B cell (primary cell): ENCODE measurements around the gene APP. TPM values are rescaled to one million over a fixed set of nuclear protein-coding genes. Genes with fewer than 3 reads are reported as not detected.

ENCODE experiments used
- ATAC-seq: fragments of 200-7000 bp; cut with Tn5 transposase; one replicate; pipeline ENCODE4 v1.10.0; 2021; ENCODE audit warnings: low read depth, mild to moderate bottlenecking, moderate number of reproducible peaks, moderate library complexity
- CTCF ChIA-PET: fragments of 350-600 bp; sonication (Branson Sonifier 250); formaldehyde crosslinking; loops from one replicate; lab custom pipeline; 2021; ENCODE audit warnings: antibody characterized with exemption, inconsistent platforms; lab: Charles Lee
- POLR2A ChIA-PET: fragments of 350-600 bp; sonication (Branson Sonifier 250); formaldehyde crosslinking; loops from one replicate; lab custom pipeline; 2021; ENCODE audit warnings: antibody characterized with exemption; lab: Charles Lee
- DNase-seq: peaks from one replicate; pipeline ENCODE4 v3.0.0; 2013
- H2AFZ ChIP-seq: 2 replicates; pipeline ENCODE4 v1.6.1; 2012; ENCODE audit warnings: mild to moderate bottlenecking, low read depth, low read length; ENCODE audit not compliant: insufficient read depth, poor library complexity, severe bottlenecking
- H3K27ac ChIP-seq, 2 donors: 1 replicate in 1 of 2; 2 replicates in 1 of 2; pipeline ENCODE4 v1.5.1; 2012 to 2013; ENCODE audit warnings: low read length in 2 of 2, mild to moderate bottlenecking in 2 of 2, moderate library complexity in 1 of 2
- H3K27me3 ChIP-seq, 4 experiments: fragments of 200-600 bp in 1 of 4; sonication (generic) in 1 of 4; replicated peaks in 1 of 4; 1 replicate in 2 of 4; 2 replicates in 2 of 4; pipeline versions ENCODE4 v1.6.1 to v1.7.0; 2013 to 2016; ENCODE audit warnings: low read length in 3 of 4, mild to moderate bottlenecking in 2 of 4, mixed read lengths in 1 of 4, moderate library complexity in 1 of 4; ENCODE audit not compliant: insufficient read depth in 4 of 4, control insufficient read depth in 3 of 4; ENCODE audit errors: control extremely low read depth in 1 of 4
- H3K36me3 ChIP-seq, 2 experiments: replicated peaks in 1 of 2; 1 replicate in 1 of 2; 2 replicates in 1 of 2; pipeline versions ENCODE4 v1.6.1 to v1.7.1; 2013; ENCODE audit warnings: low read length in 1 of 2; ENCODE audit not compliant: insufficient read depth in 2 of 2, control insufficient read depth in 1 of 2; ENCODE audit errors: control extremely low read depth in 1 of 2, extremely low read depth in 1 of 2
- H3K4me1 ChIP-seq, 2 donors: fragments of 200-600 bp in 1 of 2; sonication (generic) in 1 of 2; 1 replicate in 1 of 2; 2 replicates in 1 of 2; pipeline versions ENCODE4 v1.5.1 to v1.6.1; 2013 to 2017; ENCODE audit warnings: low read length in 2 of 2; ENCODE audit not compliant: control insufficient read depth in 2 of 2, insufficient read depth in 2 of 2
- H3K4me2 ChIP-seq: replicated peaks from 2 replicates; pipeline ENCODE3; 2012; ENCODE audit warnings: mild to moderate bottlenecking, low read depth, low read length; ENCODE audit not compliant: poor library complexity, severe bottlenecking
- H3K4me3 ChIP-seq, 5 experiments: fragments of 200-600 bp in 1 of 5; sonication (generic) in 1 of 5; 1 replicate in 3 of 5; 2 replicates in 2 of 5; pipeline versions ENCODE4 v1.5.1 to v1.7.0; 2011 to 2016; ENCODE audit warnings: low read length in 4 of 5, mild to moderate bottlenecking in 4 of 5, low read depth in 2 of 5, control low read depth in 1 of 5, moderate library complexity in 1 of 5; ENCODE audit not compliant: insufficient read depth in 1 of 5; ENCODE audit errors: control extremely low read depth in 1 of 5, extremely low read depth in 1 of 5
- H3K79me2 ChIP-seq: fragments of 200-600 bp; sonication (generic); one replicate; pipeline ENCODE4 v1.6.0; 2016; ENCODE audit warnings: low read length; ENCODE audit not compliant: control insufficient read depth, insufficient read depth
- H3K9ac ChIP-seq: fragments of 200-600 bp; sonication (generic); 2 replicates; pipeline ENCODE4 v1.6.1; 2017; ENCODE audit warnings: mild to moderate bottlenecking, low read length, moderate library complexity
- H3K9me3 ChIP-seq, 3 donors: one replicate each; pipeline versions ENCODE4 v1.6.1 to v1.7.1; 2013; ENCODE audit warnings: low read length in 2 of 3; ENCODE audit not compliant: control insufficient read depth in 2 of 3, insufficient read depth in 1 of 3; ENCODE audit errors: control extremely low read depth in 1 of 3
- H4K20me1 ChIP-seq: 2 replicates; pipeline ENCODE4 v1.6.0; 2012; ENCODE audit warnings: mild to moderate bottlenecking, low read length; ENCODE audit not compliant: insufficient read depth, control insufficient read depth, poor library complexity, severe bottlenecking
- H3K27ac Mint-ChIP-seq: one replicate; pipeline ENCODE4 v1.8.0; 2021; ENCODE audit warnings: mixed read lengths
- H3K27me3 Mint-ChIP-seq: one replicate; pipeline ENCODE4 v1.8.0; 2021; ENCODE audit warnings: mixed read lengths
- H3K4me1 Mint-ChIP-seq: one replicate; pipeline ENCODE4 v1.8.0; 2021; ENCODE audit warnings: mixed read lengths
- H3K4me3 Mint-ChIP-seq: one replicate; pipeline ENCODE4 v1.8.0; 2021; ENCODE audit warnings: mixed read lengths
- H3K9me3 Mint-ChIP-seq: one replicate; pipeline ENCODE4 v1.8.0; 2022; ENCODE audit warnings: mixed read lengths; ENCODE audit not compliant: insufficient read depth
- EZH2 ChIP-seq: IDR thresholded peaks from 2 replicates; pipeline ENCODE4 v1.6.1; 2012; ENCODE audit warnings: borderline replicate concordance, low read depth, mild to moderate bottlenecking, moderate library complexity, low read length; ENCODE audit not compliant: insufficient read depth, poor library complexity, severe bottlenecking
- WGBS: methylation state at CpG from one replicate; pipeline ENCODE4 v1.1.5; 2013; ENCODE audit warnings: missing lambda C conversion rate; ENCODE audit not compliant: insufficient coverage; 5-methylcytosine and 5-hydroxymethylcytosine counted together
- intact Hi-C: fragments of 100-400 bp; cut with micrococcal nuclease; formaldehyde crosslinking; loops from one replicate; pipeline ENCODE4 v1.10.0; 2022
- polyA plus RNA-seq: library from polyadenylated mRNA; depleted of rRNA; stranded (reverse); fragments of >200 nt; gene quantifications from 2 replicates; pipeline ENCODE4 v1.2.3, GENCODE V29; 2012
- total RNA-seq, 2 donors: library from RNA; stranded (reverse); fragments of 120-200 nt in 1 of 2; gene quantifications; 1 replicate in 1 of 2; 2 replicates in 1 of 2; pipeline versions ENCODE4 v1.2.3 to v1.2.4, GENCODE V29; 2013 to 2022
- TF ChIP-seq, protein P1 (sequence below): fragments of 200-600 bp; IDR thresholded peaks from one replicate; pipeline ENCODE4 v1.8.0; 2022; ENCODE audit warnings: antibody characterized with exemption, mild to moderate bottlenecking

Gene APP
- total and polyA plus RNA-seq, 2 donors (not counting 1 experiment from before 2014, with no cell fraction given) = 28.3 to 34.7 TPM

DNA sequence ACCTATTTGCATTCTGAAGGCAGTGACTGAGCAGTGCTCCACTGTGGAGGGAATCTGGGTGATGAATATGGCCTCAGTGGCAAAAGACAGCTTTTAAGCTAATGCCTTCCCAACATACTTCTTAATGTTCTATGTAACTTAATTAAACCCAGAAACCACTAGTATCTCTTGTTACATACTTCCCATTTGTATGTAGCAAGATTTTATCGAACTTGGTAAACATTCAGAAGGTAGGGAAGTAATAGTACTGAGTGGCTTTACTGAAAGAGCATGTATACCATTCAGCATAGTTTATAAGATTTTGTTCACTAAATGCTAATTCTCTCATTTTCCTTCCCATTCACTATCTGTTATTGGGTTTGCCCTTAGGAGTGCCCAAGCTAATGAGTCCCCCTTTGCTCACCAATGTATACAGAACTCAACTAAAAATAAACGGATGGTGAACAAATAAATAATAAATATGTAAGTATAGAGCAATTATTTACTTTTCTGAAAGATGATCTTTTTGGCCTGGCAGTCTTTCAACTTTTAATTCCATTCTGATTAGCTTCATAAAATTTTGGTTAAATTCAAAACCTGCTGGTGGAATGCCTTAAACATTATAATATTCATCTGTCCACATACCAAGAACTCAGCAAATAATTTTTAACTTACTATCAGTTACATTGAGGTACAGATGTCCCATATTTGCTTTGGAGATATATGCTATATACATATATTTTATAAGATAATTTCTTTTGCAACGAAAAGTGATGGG is 204.4 kb downstream of the APP start:
- no peak overlapping the region for H3K27ac Mint-ChIP-seq
- Histone ChIP-seq H3K9me3 (no peaks in the 10 kb centered on the region), H3K9ac (no peak overlapping the region), H4K20me1 (no peaks in the 10 kb centered on the region), H3K27ac (peak overlapping the region; percentile 76 to 95), H3K4me1 (peaks cover 35 to 37% of the 10 kb centered on the region in 2 donors), H3K79me2 (peaks cover 3% of the 10 kb centered on the region), H3K27me3 (no peaks in the 10 kb centered on the region), H3K4me3 (no peak overlapping the region), H3K4me2 (no peak overlapping the region), H2AFZ (no peak overlapping the region), H3K36me3 (no peaks in the 10 kb centered on the region)
- intact Hi-C loops = loop anchor here (5.0 to 10.0 kb wide), 5 partner anchors 64 to 361 kb away; partner anchors contain the start of genes APP, ATP5PF, GABPA and MRPL39
- ChIA-PET CTCF (interaction anchor here (1.4 kb wide), 1 partner anchor 70 kb away, joined by 4 read pairs; no protein-coding TSS in a partner anchor), POLR2A (interaction anchor here (0.6 kb wide), 1 partner anchor 243 kb away, joined by 3 read pairs; no protein-coding TSS in a partner anchor)
- TF ChIP-seq, protein P1, sequence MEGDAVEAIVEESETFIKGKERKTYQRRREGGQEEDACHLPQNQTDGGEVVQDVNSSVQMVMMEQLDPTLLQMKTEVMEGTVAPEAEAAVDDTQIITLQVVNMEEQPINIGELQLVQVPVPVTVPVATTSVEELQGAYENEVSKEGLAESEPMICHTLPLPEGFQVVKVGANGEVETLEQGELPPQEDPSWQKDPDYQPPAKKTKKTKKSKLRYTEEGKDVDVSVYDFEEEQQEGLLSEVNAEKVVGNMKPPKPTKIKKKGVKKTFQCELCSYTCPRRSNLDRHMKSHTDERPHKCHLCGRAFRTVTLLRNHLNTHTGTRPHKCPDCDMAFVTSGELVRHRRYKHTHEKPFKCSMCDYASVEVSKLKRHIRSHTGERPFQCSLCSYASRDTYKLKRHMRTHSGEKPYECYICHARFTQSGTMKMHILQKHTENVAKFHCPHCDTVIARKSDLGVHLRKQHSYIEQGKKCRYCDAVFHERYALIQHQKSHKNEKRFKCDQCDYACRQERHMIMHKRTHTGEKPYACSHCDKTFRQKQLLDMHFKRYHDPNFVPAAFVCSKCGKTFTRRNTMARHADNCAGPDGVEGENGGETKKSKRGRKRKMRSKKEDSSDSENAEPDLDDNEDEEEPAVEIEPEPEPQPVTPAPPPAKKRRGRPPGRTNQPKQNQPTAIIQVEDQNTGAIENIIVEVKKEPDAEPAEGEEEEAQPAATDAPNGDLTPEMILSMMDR = no peak
- TF ChIP-seq EZH2 = no peak
- H3K4me3 Mint-ChIP-seq = no peak overlapping the region
- H3K4me1 Mint-ChIP-seq = peaks cover 42% of the 10 kb centered on the region
- no peaks in the 10 kb centered on the region for H3K9me3 Mint-ChIP-seq
- peak; percentile 10 for DNase-seq
- ATAC-seq = no peak
- WGBS = no CpG with 5 or more reads among the region's 3 CpGs
- H3K27me3 Mint-ChIP-seq = no peaks in the 10 kb centered on the region

DNA sequence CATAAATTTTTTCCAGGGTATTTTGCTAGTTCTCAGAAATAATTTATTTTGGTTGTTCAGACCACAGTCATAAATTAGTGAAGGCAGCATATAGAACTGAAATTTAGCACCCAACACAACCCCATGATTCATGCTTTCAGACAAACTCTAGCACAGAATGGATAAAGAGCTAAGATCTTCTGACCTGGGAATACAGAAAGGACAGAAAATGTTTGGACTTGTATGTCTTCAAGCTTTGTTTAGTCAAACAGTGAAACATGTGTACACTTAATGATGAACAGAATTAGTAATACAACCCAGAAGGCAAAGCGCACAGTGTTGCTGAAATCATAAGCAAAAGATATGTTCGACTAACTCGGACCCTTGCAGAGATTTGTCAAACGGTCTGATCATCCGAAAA is 205.6 kb downstream of the APP start:
- Histone ChIP-seq H3K36me3 (no peaks in the 10 kb centered on the region), H3K79me2 (peaks cover 3% of the 10 kb centered on the region), H3K4me1 (peaks cover 44 to 48% of the 10 kb centered on the region in 2 donors), H4K20me1 (no peaks in the 10 kb centered on the region), H3K4me2 (no peak overlapping the region), H3K27me3 (no peaks in the 10 kb centered on the region), H3K9me3 (no peaks in the 10 kb centered on the region), H3K27ac (no peak overlapping the region), H3K4me3 (no peak overlapping the region), H3K9ac (no peak overlapping the region), H2AFZ (no peak overlapping the region)
- intact Hi-C loops = loop anchor here (5.0 to 10.0 kb wide), 5 partner anchors 63 to 360 kb away; partner anchors contain the start of genes APP, ATP5PF, GABPA and MRPL39
- DNase-seq (no peak), ATAC-seq (no peak)
- Mint-ChIP-seq H3K4me1 (peaks cover 54% of the 10 kb centered on the region), H3K9me3 (no peaks in the 10 kb centered on the region), H3K27ac (no peak overlapping the region), H3K4me3 (no peak overlapping the region), H3K27me3 (no peaks in the 10 kb centered on the region)
- no CpG with 5 or more reads among the region's 5 CpGs for WGBS
- CTCF ChIA-PET = interaction anchor here (1.4 kb wide), 1 partner anchor 69 kb away, joined by 4 read pairs; no protein-coding TSS in a partner anchor
- POLR2A ChIA-PET = no interaction called here
- TF ChIP-seq, protein P1 = no peak
- no peak for TF ChIP-seq EZH2
